K562 (cell line): ENCODE measurements around the gene BMI1. TPM values are rescaled to one million over a fixed set of nuclear protein-coding genes. Genes with fewer than 3 reads are reported as not detected.

ENCODE experiments used
- CBX1 ChIP-seq: sonication (generic); IDR thresholded peaks from 2 replicates; pipeline ENCODE4 v1.6.1; 2016; ENCODE audit warnings: antibody characterized with exemption, low read depth, mild to moderate bottlenecking
- ESRRA ChIP-seq: fragments of 450-650 bp; IDR thresholded peaks from 2 replicates; pipeline ENCODE4 v1.6.1; 2014; ENCODE audit warnings: low read depth, mild to moderate bottlenecking, moderate library complexity, borderline replicate concordance
- FOS ChIP-seq: IDR thresholded peaks from 3 replicates; pipeline ENCODE4 v1.6.1; 2011; ENCODE audit not compliant: insufficient read length; ENCODE audit errors: extremely low read depth
- GABPB1 ChIP-seq: sonication (generic); formaldehyde crosslinking; IDR thresholded peaks from 2 replicates; pipeline ENCODE4 v1.8.0; 2022; ENCODE audit warnings: mild to moderate bottlenecking, missing genetic modification reagents
- MEIS2 ChIP-seq: fragments of 450-650 bp; IDR thresholded peaks from 2 replicates; pipeline ENCODE4 v1.6.1; 2014; ENCODE audit warnings: mild to moderate bottlenecking; ENCODE audit not compliant: partially characterized antibody
- SAFB ChIP-seq: fragments of 200-400 bp; formaldehyde crosslinking; IDR thresholded peaks from 2 replicates; pipeline ENCODE4 v1.6.1; 2017; ENCODE audit warnings: low read depth, low read length, borderline replicate concordance
- TARDBP ChIP-seq: fragments of 450-650 bp; IDR thresholded peaks from 2 replicates; pipeline ENCODE4 v1.6.1; 2016
- USF1 ChIP-seq: sonication (generic); formaldehyde crosslinking; IDR thresholded peaks from 2 replicates; pipeline ENCODE4 v1.9.0; 2022; ENCODE audit warnings: mild to moderate bottlenecking, missing genetic modification reagents
- ZBTB11 ChIP-seq, 3 experiments: fragments of 200-800 bp in 1 of 3; fragments of 250-450 bp in 1 of 3; fragments of 450-650 bp in 1 of 3; sonication (Bioruptor Pico) in 1 of 3; sonication (Bioruptor generic) in 1 of 3; formaldehyde crosslinking in 1 of 3; IDR thresholded peaks; 2 replicates each; pipeline versions ENCODE4 v1.6.1 to v1.8.0; 2016 to 2022; ENCODE audit warnings: mild to moderate bottlenecking in 2 of 3, missing genetic modification characterization in 2 of 3, missing compliant biosample characterization in 1 of 3, moderate library complexity in 1 of 3
- ZNF140 ChIP-seq: fragments of 250-450 bp; sonication (Bioruptor Pico); IDR thresholded peaks from 2 replicates; pipeline ENCODE4 v1.8.0; 2021; ENCODE audit warnings: moderate library complexity, mild to moderate bottlenecking, inconsistent platforms
- ZNF197 ChIP-seq: fragments of 200-800 bp; sonication (Bioruptor generic); IDR thresholded peaks from 2 replicates; pipeline ENCODE4 v1.6.1; 2016; ENCODE audit warnings: low read depth, missing genetic modification characterization, missing compliant biosample characterization
- ZNF274 ChIP-seq: IDR thresholded peaks from 2 replicates; pipeline ENCODE4 v1.6.1; 2011; ENCODE audit warnings: low read depth, mild to moderate bottlenecking, low read length, moderate library complexity, borderline replicate concordance
- ZNF384 ChIP-seq: IDR thresholded peaks from 2 replicates; pipeline ENCODE4 v1.6.1; 2012; ENCODE audit warnings: low read depth, low read length, improper control_type of control experiment
- ZNF707 ChIP-seq: fragments of 250-450 bp; sonication (Bioruptor Pico); conservative IDR thresholded peaks from 2 replicates; pipeline ENCODE4 v1.8.0; 2022; ENCODE audit warnings: inconsistent platforms, mild to moderate bottlenecking, moderate library complexity
- ZNF717 ChIP-seq: fragments of 250-450 bp; sonication (Bioruptor Pico); IDR thresholded peaks from 2 replicates; pipeline ENCODE4 v1.5.0; 2021
- ZNF766 ChIP-seq: fragments of 200-800 bp; sonication (Bioruptor generic); conservative IDR thresholded peaks from 2 replicates; pipeline ENCODE4 v1.6.1; 2016; ENCODE audit warnings: missing genetic modification characterization, missing compliant biosample characterization
- polyA plus RNA-seq, 8 experiments: library from polyadenylated mRNA; depleted of rRNA in 4 of 8; stranded (reverse) in 5 of 8; unstranded in 3 of 8; fragments of >200 nt; fragmentation: Nextera tagmentation in 2 of 8; fragmentation: Illumina TruSeq in 1 of 8; extraction: Ambion mirVana in 2 of 8; extraction: Trizol in 1 of 8; gene quantifications; 2 replicates each; pipeline versions ENCODE4 v1.2.1 to v1.2.3, GENCODE V29; 2011 to 2014; ENCODE audit warnings: inconsistent platforms in 1 of 8, missing spikeins in 1 of 8
- total RNA-seq, 7 experiments: library from RNA; depleted of rRNA in 6 of 7; stranded (reverse); fragments of >200 nt in 6 of 7; fragmentation: Illumina TruSeq in 2 of 7; extraction: Trizol in 2 of 7; gene quantifications; 2 replicates each; pipeline versions ENCODE4 v1.2.1 to v1.2.3, GENCODE V29; 2011 to 2021; ENCODE audit warnings: low replicate concordance in 1 of 7
- TF ChIP-seq, protein P1 (sequence below): sonication (generic); formaldehyde crosslinking; IDR thresholded peaks from 2 replicates; pipeline ENCODE4 v1.8.0; 2023; ENCODE audit warnings: mild to moderate bottlenecking, missing genetic modification reagents
- TF ChIP-seq, protein P2 (sequence below): fragments of 450-650 bp; formaldehyde crosslinking; IDR thresholded peaks from 2 replicates; pipeline ENCODE4 v1.4.0; 2022; ENCODE audit warnings: missing genetic modification characterization

BMI1 gene
- total and polyA plus RNA-seq, 9 of the 15 experiments (the other 6 are each of a cell fraction or from before 2014, with no cell fraction given), result 21.4 to 103 (median 70.8) TPM

DNA sequence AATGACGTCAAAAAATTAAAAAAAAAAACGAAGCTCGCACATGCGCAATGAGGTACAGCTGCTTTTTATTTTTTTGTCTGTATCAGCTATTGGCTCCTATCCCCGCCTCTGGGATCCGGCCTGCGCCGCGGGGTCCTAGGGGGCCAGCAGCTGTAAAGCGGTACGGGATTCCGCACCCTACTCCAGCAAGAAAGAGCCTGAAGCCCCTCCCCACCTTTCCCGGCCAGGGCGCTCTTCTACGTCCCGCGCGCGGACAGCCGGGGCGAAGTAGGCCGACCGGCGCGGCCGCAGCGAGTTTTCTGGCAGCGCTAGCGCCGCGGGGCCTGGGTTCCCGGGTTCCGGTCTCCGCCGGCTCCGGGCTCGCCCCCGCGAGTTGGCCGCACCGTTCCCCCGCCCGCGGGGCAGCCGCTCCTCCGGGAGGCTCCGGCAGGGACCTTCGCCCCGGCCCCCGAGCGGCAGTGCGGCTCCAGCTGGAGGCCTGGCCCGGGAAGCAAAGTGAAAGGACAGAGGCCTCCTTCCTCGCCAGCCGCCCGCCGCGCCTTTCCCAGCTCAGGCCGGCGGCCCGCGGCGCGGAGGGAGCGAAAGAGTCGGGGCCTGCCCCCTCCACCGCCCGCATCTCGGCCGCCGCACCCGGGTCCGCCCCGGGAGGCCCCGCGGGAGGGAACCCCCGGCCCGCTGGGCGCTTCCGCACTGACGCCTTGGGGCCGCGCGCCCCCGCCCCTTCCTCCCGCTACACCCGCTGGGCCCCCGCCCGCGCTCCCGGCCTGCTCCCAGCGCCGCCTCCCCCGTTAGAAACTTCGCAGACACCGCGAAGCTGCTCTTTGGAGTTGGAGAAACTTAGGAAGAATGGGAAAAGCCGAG is 19.7 kb downstream of the BMI1 start (continued):
- TF ChIP-seq, protein P1, sequence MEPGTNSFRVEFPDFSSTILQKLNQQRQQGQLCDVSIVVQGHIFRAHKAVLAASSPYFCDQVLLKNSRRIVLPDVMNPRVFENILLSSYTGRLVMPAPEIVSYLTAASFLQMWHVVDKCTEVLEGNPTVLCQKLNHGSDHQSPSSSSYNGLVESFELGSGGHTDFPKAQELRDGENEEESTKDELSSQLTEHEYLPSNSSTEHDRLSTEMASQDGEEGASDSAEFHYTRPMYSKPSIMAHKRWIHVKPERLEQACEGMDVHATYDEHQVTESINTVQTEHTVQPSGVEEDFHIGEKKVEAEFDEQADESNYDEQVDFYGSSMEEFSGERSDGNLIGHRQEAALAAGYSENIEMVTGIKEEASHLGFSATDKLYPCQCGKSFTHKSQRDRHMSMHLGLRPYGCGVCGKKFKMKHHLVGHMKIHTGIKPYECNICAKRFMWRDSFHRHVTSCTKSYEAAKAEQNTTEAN (CRISPR knock-in tag), result no peak
- peak; percentile 70 for TF ChIP-seq MEIS2
- no peak for TF ChIP-seq ZNF140
- TF ChIP-seq ZNF274, result no peak
- no peak for TF ChIP-seq ZNF766 (CRISPR knock-in tag)
- TF ChIP-seq GABPB1 (CRISPR knock-in tag), result no peak
- no peak for TF ChIP-seq ZNF197
- TF ChIP-seq ESRRA, result no peak
- TF ChIP-seq USF1 (CRISPR knock-in tag), result no peak
- no peak for TF ChIP-seq FOS
- no peak for TF ChIP-seq ZNF707
- TF ChIP-seq CBX1, result peak; percentile 58
- TF ChIP-seq, protein P2, sequence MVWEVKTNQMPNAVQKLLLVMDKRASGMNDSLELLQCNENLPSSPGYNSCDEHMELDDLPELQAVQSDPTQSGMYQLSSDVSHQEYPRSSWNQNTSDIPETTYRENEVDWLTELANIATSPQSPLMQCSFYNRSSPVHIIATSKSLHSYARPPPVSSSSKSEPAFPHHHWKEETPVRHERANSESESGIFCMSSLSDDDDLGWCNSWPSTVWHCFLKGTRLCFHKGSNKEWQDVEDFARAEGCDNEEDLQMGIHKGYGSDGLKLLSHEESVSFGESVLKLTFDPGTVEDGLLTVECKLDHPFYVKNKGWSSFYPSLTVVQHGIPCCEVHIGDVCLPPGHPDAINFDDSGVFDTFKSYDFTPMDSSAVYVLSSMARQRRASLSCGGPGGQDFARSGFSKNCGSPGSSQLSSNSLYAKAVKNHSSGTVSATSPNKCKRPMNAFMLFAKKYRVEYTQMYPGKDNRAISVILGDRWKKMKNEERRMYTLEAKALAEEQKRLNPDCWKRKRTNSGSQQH, result no peak
- peak in 1 of 3 experiments; percentile 43; a peak in 1 of 6 replicates for TF ChIP-seq ZBTB11 (CRISPR knock-in tag; IDR thresholded peaks at IDR 0.05)
- TF ChIP-seq ZNF717 (CRISPR knock-in tag), result no peak
- peak; percentile 20; the same call in 1 of the 2 replicates for TF ChIP-seq TARDBP
- peak; percentile 100 for TF ChIP-seq ZNF384
- 0 out of 2 replicates have a peak, but pooled peaks have one; percentile 25 for TF ChIP-seq SAFB
